Thoracic aorta (tissue), 2 donors: Measurements from ENCODE around the gene USP17L13. TPM values are rescaled to one million over a fixed set of nuclear protein-coding genes. Genes with fewer than 3 reads are reported as not detected.
"Not testable (repeated sequence)": the region's sequence is repeated elsewhere in the genome, so short reads cannot be mapped to it uniquely, and the experiment has no call there.

ENCODE experiments used
- ATAC-seq: fragments of 150-250 bp; one replicate; pipeline ENCODE4 v1.8.0; 2017; ENCODE audit warnings: low read depth; ENCODE audit not compliant: insufficient number of reproducible peaks, low FRiP score
- DNase-seq: peaks from one replicate; pipeline ENCODE4 v3.0.0-alpha.2; 2020; ENCODE audit warnings: low spot score
- H3K27ac ChIP-seq, 2 donors: fragments of 200-600 bp; sonication (generic); 1 replicate in 1 of 2; 2 replicates in 1 of 2; pipeline ENCODE4 v1.5.1; 2016; ENCODE audit warnings: mild to moderate bottlenecking in 2 of 2, moderate library complexity in 2 of 2
- H3K27me3 ChIP-seq: fragments of 200-600 bp; sonication (generic); replicated peaks from 2 replicates; pipeline ENCODE4 v1.6.0; 2016; ENCODE audit warnings: mild to moderate bottlenecking; ENCODE audit not compliant: insufficient read depth
- H3K36me3 ChIP-seq: fragments of 200-600 bp; sonication (generic); one replicate; pipeline ENCODE4 v1.5.1; 2016
- H3K4me1 ChIP-seq, 2 donors: fragments of 200-600 bp; sonication (generic); 1 replicate in 1 of 2; 2 replicates in 1 of 2; pipeline versions ENCODE4 v1.5.1 to v1.6.0; 2016; ENCODE audit warnings: low read depth in 2 of 2, mild to moderate bottlenecking in 1 of 2; ENCODE audit not compliant: control insufficient read depth in 1 of 2
- H3K4me3 ChIP-seq: fragments of 200-600 bp; sonication (generic); 2 replicates; pipeline ENCODE4 v1.5.1; 2016; ENCODE audit warnings: mild to moderate bottlenecking
- H3K9me3 ChIP-seq: fragments of 200-600 bp; sonication (generic); 2 replicates; pipeline ENCODE4 v1.5.1; 2016
- total RNA-seq, 2 donors: library from RNA; depleted of rRNA; stranded (reverse); fragments of >200 nt; gene quantifications; one replicate each; pipeline versions ENCODE4 v1.1.0 to v1.2.3, GENCODE V29; 2016

USP17L13 gene
- total RNA-seq = not detected

GRCh38 chr4:9224596-9224995 lies at the start of gene USP17L13:
Gene USP17L13, plus strand, starts transcription at chr4:9224896. Its CDS starts 0 bp downstream, at chr4:9224896.
- H3K9me3 ChIP-seq, H3K36me3 ChIP-seq, H3K4me3 ChIP-seq, H3K27me3 ChIP-seq, DNase-seq, ATAC-seq, H3K4me1 ChIP-seq, H3K27ac ChIP-seq: not testable (repeated sequence)

- H3K27me3 ChIP-seq, ATAC-seq, DNase-seq, H3K9me3 ChIP-seq, H3K36me3 ChIP-seq, H3K27ac ChIP-seq, H3K4me3 ChIP-seq, H3K4me1 ChIP-seq: not testable (repeated sequence)
Measured at GRCh38 chr4:9210357-9210756, 14.3 kb upstream of the USP17L13 start, which contains the start of gene USP17L10. Gene USP17L10, plus strand, starts transcription at chr4:9210657. Its CDS starts 0 bp downstream, at chr4:9210657.

- H3K9me3 ChIP-seq, H3K36me3 ChIP-seq, H3K4me1 ChIP-seq, H3K27me3 ChIP-seq, DNase-seq, H3K4me3 ChIP-seq, ATAC-seq, H3K27ac ChIP-seq: not testable (repeated sequence)
Measured at GRCh38 chr4:9214701-9215100, 10.0 kb upstream of the USP17L13 start.

- not testable (repeated sequence) for H3K27ac ChIP-seq, H3K9me3 ChIP-seq, ATAC-seq, DNase-seq, H3K4me1 ChIP-seq, H3K36me3 ChIP-seq, H3K4me3 ChIP-seq, H3K27me3 ChIP-seq
Measured at GRCh38 chr4:9215105-9215504, 9.6 kb upstream of the USP17L13 start, which contains the start of gene USP17L11. Gene USP17L11, plus strand, starts transcription at chr4:9215405. Its CDS starts 0 bp downstream, at chr4:9215405.

GRCh38 chr4:9219852-9220251 lies 4.8 kb upstream of the USP17L13 start, which contains the start of gene USP17L12:
Gene USP17L12, plus strand, starts transcription at chr4:9220152. Its CDS starts 0 bp downstream, at chr4:9220152.
- H3K9me3 ChIP-seq, ATAC-seq, H3K27me3 ChIP-seq, H3K27ac ChIP-seq, H3K4me3 ChIP-seq, H3K36me3 ChIP-seq, H3K4me1 ChIP-seq, DNase-seq: not testable (repeated sequence)

GRCh38 chr4:9230249-9230648 lies 5.6 kb downstream of the USP17L13 start:
- H3K4me3 ChIP-seq, ATAC-seq, H3K36me3 ChIP-seq, H3K27me3 ChIP-seq, H3K27ac ChIP-seq, H3K4me1 ChIP-seq, H3K9me3 ChIP-seq, DNase-seq: not testable (repeated sequence)

- not testable (repeated sequence) for DNase-seq, H3K4me3 ChIP-seq, H3K36me3 ChIP-seq, H3K4me1 ChIP-seq, H3K27me3 ChIP-seq, H3K9me3 ChIP-seq, H3K27ac ChIP-seq, ATAC-seq
Measured at GRCh38 chr4:9234085-9234484, 9.4 kb downstream of the USP17L13 start, which contains the start of gene USP17L15. Gene USP17L15, plus strand, starts transcription at chr4:9234385. Its CDS starts 0 bp downstream, at chr4:9234385.

GRCh38 chr4:9238461-9238860 lies 13.8 kb downstream of the USP17L13 start:
- H3K36me3 ChIP-seq, H3K9me3 ChIP-seq, ATAC-seq, H3K4me1 ChIP-seq, H3K27ac ChIP-seq, DNase-seq, H3K27me3 ChIP-seq, H3K4me3 ChIP-seq: not testable (repeated sequence)

- H3K27ac ChIP-seq, ATAC-seq: not testable (repeated sequence)
Measured at GRCh38 chr4:9243579-9243978, 18.9 kb downstream of the USP17L13 start, which contains the start of gene USP17L17. Gene USP17L17, plus strand, starts transcription at chr4:9243879. Its CDS starts 0 bp downstream, at chr4:9243879.

GRCh38 chr4:9247953-9248680 lies 23.4 kb downstream of the USP17L13 start, which contains the start of gene USP17L18:
Gene USP17L18, plus strand, starts transcription at chr4:9248630. Its CDS starts 0 bp downstream, at chr4:9248630.
- not testable (repeated sequence) for DNase-seq, ATAC-seq, H3K27ac ChIP-seq, H3K9me3 ChIP-seq, H3K4me3 ChIP-seq, H3K27me3 ChIP-seq, H3K4me1 ChIP-seq, H3K36me3 ChIP-seq

More at GRCh38 chr4:9243579-9243978, 18.9 kb downstream of the USP17L13 start, which contains the start of gene USP17L17:
- H3K4me1 ChIP-seq, H3K36me3 ChIP-seq, H3K27me3 ChIP-seq, DNase-seq, H3K4me3 ChIP-seq, H3K9me3 ChIP-seq: not testable (repeated sequence)

- not testable (repeated sequence) for ATAC-seq, H3K9me3 ChIP-seq, DNase-seq, H3K27ac ChIP-seq, H3K27me3 ChIP-seq, H3K4me1 ChIP-seq, H3K36me3 ChIP-seq, H3K4me3 ChIP-seq
Measured at GRCh38 chr4:9253078-9253477, 28.4 kb downstream of the USP17L13 start, which contains the start of gene USP17L19. Gene USP17L19, plus strand, starts transcription at chr4:9253378. Its CDS starts 0 bp downstream, at chr4:9253378.

GRCh38 chr4:9257824-9258223 lies 33.1 kb downstream of the USP17L13 start, which contains the start of gene USP17L20:
Gene USP17L20, plus strand, starts transcription at chr4:9258124. Its CDS starts 0 bp downstream, at chr4:9258124.
- H3K9me3 ChIP-seq, H3K4me3 ChIP-seq, H3K4me1 ChIP-seq, H3K27ac ChIP-seq, DNase-seq, H3K27me3 ChIP-seq, ATAC-seq, H3K36me3 ChIP-seq: not testable (repeated sequence)
